ENCODE results near the gene NCOA3.

NCOA3 gene

GRCh38 chr20:47558295-47559066 lies 56.8 kb downstream of the NCOA3 start:
- Mint-ChIP-seq H3K36me3 (ENCODE audit: low read depth) (peaks cover 8% of the 10 kb centered on the region), H3K9me3 (peaks cover 8% of the 10 kb centered on the region), H3K27ac (no peak overlapping the region), H3K4me3 (no peak overlapping the region), H3K27me3 (ENCODE audit: low read depth, poor library complexity) (no peaks in the 10 kb centered on the region), H3K4me1 (peaks cover 46% of the 10 kb centered on the region)
- no peak for DNase-seq
- no peak for TF ChIP-seq CTCF (IDR thresholded peaks at IDR 0.05)

GRCh38 chr20:47559141-47559540 lies 57.5 kb downstream of the NCOA3 start:
- H3K4me1 Mint-ChIP-seq, result peaks cover 48% of the 10 kb centered on the region

DNA sequence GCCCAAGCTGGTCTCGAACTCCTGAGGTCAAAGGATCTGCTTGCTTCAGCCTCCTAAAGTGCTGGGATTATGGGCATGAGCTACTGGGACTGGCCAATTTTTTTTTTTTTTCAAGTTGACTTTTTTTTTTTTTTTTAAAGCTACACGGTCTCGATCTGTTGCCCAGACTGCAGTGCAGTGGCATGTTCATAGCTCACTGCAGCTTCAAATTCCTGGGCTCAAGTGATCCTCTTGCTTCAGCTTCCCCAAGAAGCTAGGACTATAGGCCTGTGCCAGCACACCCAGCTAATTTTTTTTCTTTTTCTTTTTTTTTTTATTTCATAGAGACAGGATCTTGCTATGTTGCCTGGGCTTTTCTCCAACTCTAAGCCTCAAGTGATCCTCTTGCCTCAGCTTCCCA lies 59.5 kb downstream of the NCOA3 start:
- peaks cover 58% of the 10 kb centered on the region for H3K4me1 Mint-ChIP-seq
- no peak overlapping the region for H3K4me3 Mint-ChIP-seq
- DNase-seq, result no peak
- H3K9me3 Mint-ChIP-seq, result no peaks in the 10 kb centered on the region
- no peaks in the 10 kb centered on the region for H3K36me3 Mint-ChIP-seq (ENCODE audit: low read depth)
- H3K27me3 Mint-ChIP-seq (ENCODE audit: low read depth, poor library complexity), result no peaks in the 10 kb centered on the region
- no peak overlapping the region for H3K27ac Mint-ChIP-seq
- TF ChIP-seq CTCF (IDR thresholded peaks at IDR 0.05), result no peak

More at GRCh38 chr20:47559141-47559540, 57.5 kb downstream of the NCOA3 start:
- H3K27ac Mint-ChIP-seq, result no peak overlapping the region
- no peaks in the 10 kb centered on the region for H3K27me3 Mint-ChIP-seq (ENCODE audit: low read depth, poor library complexity)
- DNase-seq, result no peak
- peaks cover 8% of the 10 kb centered on the region for H3K36me3 Mint-ChIP-seq (ENCODE audit: low read depth)
- TF ChIP-seq CTCF (IDR thresholded peaks at IDR 0.05), result no peak
- no peak overlapping the region for H3K4me3 Mint-ChIP-seq
- peaks cover 8% of the 10 kb centered on the region for H3K9me3 Mint-ChIP-seq

GRCh38 chr20:47561603-47562583 lies 60.2 kb downstream of the NCOA3 start:
- Mint-ChIP-seq H3K4me3 (no peak overlapping the region), H3K4me1 (peaks cover 50% of the 10 kb centered on the region), H3K9me3 (no peaks in the 10 kb centered on the region), H3K36me3 (ENCODE audit: low read depth) (no peaks in the 10 kb centered on the region), H3K27me3 (ENCODE audit: low read depth, poor library complexity) (no peaks in the 10 kb centered on the region), H3K27ac (no peak overlapping the region)
- no peak for DNase-seq
- no peak for TF ChIP-seq CTCF (IDR thresholded peaks at IDR 0.05)

GRCh38 chr20:47566269-47566668 lies 64.6 kb downstream of the NCOA3 start:
- H3K36me3 Mint-ChIP-seq (ENCODE audit: low read depth), result peaks cover 32% of the 10 kb centered on the region
- DNase-seq, result no peak
- no peak for TF ChIP-seq CTCF (IDR thresholded peaks at IDR 0.05)
- H3K27me3 Mint-ChIP-seq (ENCODE audit: low read depth, poor library complexity), result peaks cover 2% of the 10 kb centered on the region
- H3K27ac Mint-ChIP-seq, result no peak overlapping the region
- H3K4me3 Mint-ChIP-seq, result no peak overlapping the region
- H3K4me1 Mint-ChIP-seq, result peaks cover 27% of the 10 kb centered on the region
- peaks cover 19% of the 10 kb centered on the region for H3K9me3 Mint-ChIP-seq

All from nephron progenitor cell (in vitro differentiated cells).